A549 (cell line): ENCODE results near the gene UST. TPM values are rescaled to one million over a fixed set of nuclear protein-coding genes. Genes with fewer than 3 reads are reported as not detected.
A peak's percentile ranks its signal among the peaks of the same experiment; 100 is the strongest.

Experiments used
- ATAC-seq, 2 experiments: fragments of 200-7000 bp in 1 of 2; fragments of >200 bp in 1 of 2; cut with Nextera tagmentation in 1 of 2; cut with Tn5 transposase in 1 of 2; 3 replicates each; pipeline versions ENCODE4 v1.8.0 to v1.9.1; 2018 to 2020; ENCODE audit warnings: mild to moderate bottlenecking in 1 of 2, moderate library complexity in 1 of 2
- CTCF ChIA-PET: fragments of 300-600 bp; sonication (Branson Sonifier 250); formaldehyde crosslinking; extraction: SDS; loops from one replicate; lab custom pipeline; 2021; ENCODE audit warnings: antibody characterized with exemption, inconsistent platforms; lab: Yijun Ruan, JAX
- POLR2A ChIA-PET: fragments of 350-600 bp; formaldehyde crosslinking; extraction: SDS; loops from one replicate; lab custom pipeline; 2021; ENCODE audit warnings: antibody characterized with exemption, inconsistent platforms; lab: Yijun Ruan, JAX
- DNase-seq, 2 experiments: peaks; one replicate each; pipeline versions ENCODE4 v3.0.0 to v3.0.0-alpha.2; 2011 to 2016; ENCODE audit warnings: low read depth in 1 of 2, low spot score in 1 of 2
- FAIRE-seq: peaks from 2 replicates; lab custom pipeline; 2011; peaks lifted over from hg19 to GRCh38; lab: Jason Lieb, UNC
- H3K27ac ChIP-seq, 2 experiments: fragments of >200 bp; sonication (Bioruptor Twin); formaldehyde crosslinking; 3 replicates each; pipeline ENCODE4 v1.5.1; 2016 to 2017
- H3K4me1 ChIP-seq: fragments of >200 bp; sonication (Bioruptor Twin); formaldehyde crosslinking; 3 replicates; pipeline ENCODE4 v1.6.1; 2016
- H3K4me2 ChIP-seq: fragments of >200 bp; sonication (Bioruptor Twin); formaldehyde crosslinking; 3 replicates; pipeline ENCODE4 v1.6.1; 2016
- H3K4me3 ChIP-seq: fragments of >200 bp; sonication (Bioruptor Twin); formaldehyde crosslinking; 3 replicates; pipeline ENCODE4 v1.5.1; 2016
- H3K9me3 ChIP-seq: fragments of >200 bp; sonication (Bioruptor Twin); formaldehyde crosslinking; 3 replicates; pipeline ENCODE4 v1.6.1; 2016
- ATOH8 ChIP-seq: fragments of 250-450 bp; sonication (Bioruptor Pico); IDR thresholded peaks from 2 replicates; pipeline ENCODE4 v1.5.0; 2020; ENCODE audit warnings: low read depth, mild to moderate bottlenecking, moderate library complexity
- CEBPB ChIP-seq, 2 experiments: fragments of >200 bp in 1 of 2; sonication (Bioruptor Twin) in 1 of 2; formaldehyde crosslinking in 1 of 2; IDR thresholded peaks; 2 replicates each; pipeline ENCODE4 v1.6.1; 2012 to 2016
- CHD4 ChIP-seq: fragments of 200-600 bp; sonication (generic); IDR thresholded peaks from 2 replicates; pipeline ENCODE4 v1.6.1; 2016; ENCODE audit warnings: antibody characterized with exemption, mild to moderate bottlenecking, borderline replicate concordance
- EHF ChIP-seq: fragments of 250-450 bp; sonication (Bioruptor Pico); IDR thresholded peaks from 2 replicates; pipeline ENCODE4 v1.5.0; 2020; ENCODE audit warnings: mild to moderate bottlenecking
- ELK1 ChIP-seq: fragments of 150-350 bp; IDR thresholded peaks from 2 replicates; pipeline ENCODE4 v1.6.1; 2014; ENCODE audit warnings: low read depth, mild to moderate bottlenecking, low read length
- EP300 ChIP-seq, 2 experiments: fragments of >200 bp; sonication (Bioruptor Twin); formaldehyde crosslinking; IDR thresholded peaks; 2 replicates in 1 of 2; 3 replicates in 1 of 2; pipeline ENCODE4 v1.6.1; 2016 to 2017
- FOSL2 ChIP-seq, 2 experiments: fragments of 450-650 bp in 1 of 2; fragments of >200 bp in 1 of 2; sonication (Bioruptor Twin) in 1 of 2; formaldehyde crosslinking; IDR thresholded peaks; 2 replicates each; pipeline versions ENCODE4 v1.5.0 to v1.6.1; 2016 to 2020; ENCODE audit warnings: mild to moderate bottlenecking in 1 of 2, moderate library complexity in 1 of 2
- FOXS1 ChIP-seq: fragments of 250-450 bp; sonication (Bioruptor Pico); IDR thresholded peaks from 2 replicates; pipeline ENCODE4 v1.5.0; 2020; ENCODE audit warnings: mild to moderate bottlenecking, moderate library complexity
- GATA3 ChIP-seq: IDR thresholded peaks from 2 replicates; pipeline ENCODE4 v1.6.1; 2012; ENCODE audit warnings: borderline replicate concordance
- HOXB13 ChIP-seq: fragments of 250-450 bp; sonication (Bioruptor Pico); IDR thresholded peaks from 2 replicates; pipeline ENCODE4 v1.5.0; 2020; ENCODE audit warnings: low read depth, mild to moderate bottlenecking, moderate library complexity
- HOXB5 ChIP-seq: fragments of 250-450 bp; sonication (Bioruptor Pico); IDR thresholded peaks from 2 replicates; pipeline ENCODE4 v1.5.0; 2020; ENCODE audit warnings: mild to moderate bottlenecking, moderate library complexity
- JUN ChIP-seq, 2 experiments: fragments of >200 bp; sonication (Bioruptor Twin); formaldehyde crosslinking; IDR thresholded peaks; 2 replicates in 1 of 2; 3 replicates in 1 of 2; pipeline ENCODE4 v1.6.1; 2016 to 2017
- MAX ChIP-seq: IDR thresholded peaks from 2 replicates; pipeline ENCODE4 v1.6.1; 2012
- MYC ChIP-seq: IDR thresholded peaks from 2 replicates; pipeline ENCODE4 v1.6.1; 2012; ENCODE audit warnings: mild to moderate bottlenecking, inconsistent platforms, low read length, improper control_type of control experiment, borderline replicate concordance
- NPAS2 ChIP-seq: fragments of 250-450 bp; sonication (Bioruptor Pico); IDR thresholded peaks from 2 replicates; pipeline ENCODE4 v1.8.0; 2022; ENCODE audit warnings: mild to moderate bottlenecking, moderate library complexity, borderline replicate concordance
- PBX3 ChIP-seq: IDR thresholded peaks from 2 replicates; pipeline ENCODE4 v1.6.1; 2012
- RAD21 ChIP-seq, 2 experiments: fragments of >200 bp in 1 of 2; sonication (Bioruptor Twin) in 1 of 2; formaldehyde crosslinking in 1 of 2; IDR thresholded peaks in 1 of 2; conservative IDR thresholded peaks in 1 of 2; 2 replicates in 1 of 2; 3 replicates in 1 of 2; pipeline ENCODE4 v1.6.1; 2012 to 2018; ENCODE audit warnings: inconsistent platforms in 1 of 2
- RFX5 ChIP-seq: fragments of 450-650 bp; IDR thresholded peaks from 2 replicates; pipeline ENCODE4 v1.7.1; 2014; ENCODE audit warnings: antibody characterized with exemption, mild to moderate bottlenecking, moderate library complexity
- SMC3 ChIP-seq: fragments of >200 bp; sonication (Bioruptor Twin); formaldehyde crosslinking; IDR thresholded peaks from 3 replicates; pipeline ENCODE4 v1.6.1; 2018; ENCODE audit warnings: inconsistent platforms
- TFCP2L1 ChIP-seq: fragments of 250-450 bp; sonication (Bioruptor Pico); IDR thresholded peaks from 2 replicates; pipeline ENCODE4 v1.5.0; 2021; ENCODE audit warnings: mild to moderate bottlenecking
- TP53 ChIP-seq: fragments of 250-450 bp; sonication (Bioruptor Pico); IDR thresholded peaks from 2 replicates; pipeline ENCODE4 v1.5.0; 2021; ENCODE audit warnings: mild to moderate bottlenecking, moderate library complexity
- WGBS: methylation state at CpG from one replicate; pipeline ENCODE4 v1.1.6; 2017; ENCODE audit errors: missing lambda C conversion rate; 5-methylcytosine and 5-hydroxymethylcytosine counted together
- polyA plus RNA-seq, 4 experiments: library from polyadenylated mRNA; depleted of rRNA in 3 of 4; stranded (reverse); fragments of >200 nt; fragmentation: RNase III in 1 of 4; extraction: RNeasy Plus Mini Kit Qiagen cat#74134 plus additional on column Dnase treatment in 1 of 4; gene quantifications; 2 replicates in 3 of 4; 3 replicates in 1 of 4; pipeline ENCODE4 v1.2.3, GENCODE V29; 2011 to 2017

UST gene
- polyA plus RNA-seq, 2 of the 4 experiments (the other 2 are of a cell fraction): 0.54 to 1.7 TPM

GRCh38 chr6:148868314-148868713 is 121.5 kb downstream of the UST start (continued):
- TF ChIP-seq ATOH8 (CRISPR knock-in tag) (no peak), NPAS2 (CRISPR knock-in tag) (no peak), TFCP2L1 (CRISPR knock-in tag) (no peak)
- TF ChIP-seq, all 56 proteins: peak for 0

- WGBS: 63% methylated on average over 2 of the region's 2 CpGs
- no peak overlapping the region for H3K4me3 ChIP-seq
- ATAC-seq: no peak
- no peak overlapping the region for H3K4me2 ChIP-seq
- H3K27ac ChIP-seq: no peak overlapping the region
- no peak for DNase-seq
- CTCF ChIA-PET: no interaction called here
- H3K4me1 ChIP-seq: peaks cover 12% of the 10 kb centered on the region; the same call in 1 of the 3 replicates
- no peak for FAIRE-seq
- TF ChIP-seq PBX3 (no peak), RAD21 (conservative IDR thresholded peaks at IDR 0.05 in 1 of 2, IDR thresholded peaks at IDR 0.05 in 1 of 2) (no peak), CHD4 (no peak), ELK1 (no peak), EP300 (IDR thresholded peaks at IDR 0.05) (no peak), JUN (IDR thresholded peaks at IDR 0.05) (no peak), RFX5 (no peak), HOXB5 (CRISPR knock-in tag) (no peak), MYC (no peak), CEBPB (IDR thresholded peaks at IDR 0.05) (no peak), FOXS1 (CRISPR knock-in tag) (no peak), HOXB13 (CRISPR knock-in tag) (no peak)
- POLR2A ChIA-PET: no interaction called here
- no peaks in the 10 kb centered on the region for H3K9me3 ChIP-seq
Observed at GRCh38 chr6:148868901-148869300, 122.1 kb downstream of the UST start.

- POLR2A ChIA-PET: no interaction called here
- Histone ChIP-seq H3K4me1 (peaks cover 12% of the 10 kb centered on the region; the same call in 1 of the 3 replicates), H3K27ac (no peak overlapping the region), H3K4me3 (no peak overlapping the region), H3K9me3 (no peaks in the 10 kb centered on the region), H3K4me2 (no peak overlapping the region)
- ATAC-seq (peak in 1 of 2 experiments; percentile 37; a peak in 1 of 6 replicates), FAIRE-seq (no peak), DNase-seq (peak; percentile 7 to 19)
- TF ChIP-seq FOSL2 (IDR thresholded peaks at IDR 0.05) (no peak), FOSL2 (CRISPR knock-in tag; IDR thresholded peaks at IDR 0.05) (peak; percentile 62), SMC3 (no peak), GATA3 (no peak)
- 56% methylated on average over 7 of the region's 7 CpGs for WGBS
- CTCF ChIA-PET: no interaction called here
Observed at GRCh38 chr6:148869585-148869984, 122.8 kb downstream of the UST start.

- ChIA-PET POLR2A (no interaction called here), CTCF (no interaction called here)
- no peaks in the 10 kb centered on the region for H3K9me3 ChIP-seq
- WGBS: 96% methylated on average over 2 of the region's 4 CpGs
- TF ChIP-seq PBX3 (no peak), ATOH8 (CRISPR knock-in tag) (no peak), EHF (CRISPR knock-in tag) (no peak), MAX (no peak), NPAS2 (CRISPR knock-in tag) (no peak), TP53 (no peak), CHD4 (no peak)
- FAIRE-seq (no peak), ATAC-seq (no peak), DNase-seq (no peak)
- H3K4me2 ChIP-seq: no peak overlapping the region
- H3K4me1 ChIP-seq: peaks cover 12% of the 10 kb centered on the region; the same call in 1 of the 3 replicates
- no peak overlapping the region for H3K4me3 ChIP-seq
- H3K27ac ChIP-seq: no peak overlapping the region
Observed at GRCh38 chr6:148873154-148873553, 126.3 kb downstream of the UST start.
